ENCODE data around the gene KDM6A. TPM values are rescaled to one million over a fixed set of nuclear protein-coding genes. Genes with fewer than 3 reads are reported as not detected.

KDM6A gene
- polyA plus RNA-seq, 1 donor from 2014 or later, result 25.1 TPM

DNA sequence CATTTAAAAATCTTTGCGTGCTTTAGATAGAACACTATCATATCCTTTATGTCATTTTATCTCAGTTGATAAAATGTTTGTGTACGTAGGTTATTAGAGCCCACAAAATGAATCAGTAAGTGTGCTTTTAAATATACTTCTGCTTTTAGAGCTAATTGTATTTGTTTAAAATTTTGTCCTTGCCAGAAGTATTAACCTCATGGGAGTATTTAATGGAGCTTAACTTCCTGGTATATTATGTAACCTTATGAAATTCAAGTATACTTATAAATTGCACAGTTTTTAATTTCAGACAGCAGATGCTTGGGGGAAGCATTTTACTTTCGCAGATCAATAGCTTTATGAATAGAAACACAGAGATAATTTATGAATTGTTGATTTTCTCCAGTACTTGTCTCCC lies 237.5 kb downstream of the KDM6A start:
- no peaks in the 10 kb centered on the region for H3K27me3 ChIP-seq (ENCODE audit: insufficient read depth, low read depth, low read length)
- H3F3A ChIP-seq (ENCODE audit: insufficient read depth, low read length, poor library complexity, severe bottlenecking), result no peaks in the 10 kb centered on the region
- no peaks in the 10 kb centered on the region for H3K36me3 ChIP-seq (ENCODE audit: insufficient read depth, low read length)
- no peak overlapping the region for H3K27ac ChIP-seq (ENCODE audit: low read length)
- H3K9me2 ChIP-seq (ENCODE audit: insufficient read depth, low read length), result no peaks in the 10 kb centered on the region
- no peak overlapping the region for H3K4me3 ChIP-seq (ENCODE audit: low read length)
- no peak overlapping the region for H3K4me2 ChIP-seq (ENCODE audit: low read length)
- TF ChIP-seq EP300 (conservative IDR thresholded peaks at IDR 0.05; ENCODE audit: poor library complexity, severe bottlenecking), result no peak
- TF ChIP-seq, protein P1, sequence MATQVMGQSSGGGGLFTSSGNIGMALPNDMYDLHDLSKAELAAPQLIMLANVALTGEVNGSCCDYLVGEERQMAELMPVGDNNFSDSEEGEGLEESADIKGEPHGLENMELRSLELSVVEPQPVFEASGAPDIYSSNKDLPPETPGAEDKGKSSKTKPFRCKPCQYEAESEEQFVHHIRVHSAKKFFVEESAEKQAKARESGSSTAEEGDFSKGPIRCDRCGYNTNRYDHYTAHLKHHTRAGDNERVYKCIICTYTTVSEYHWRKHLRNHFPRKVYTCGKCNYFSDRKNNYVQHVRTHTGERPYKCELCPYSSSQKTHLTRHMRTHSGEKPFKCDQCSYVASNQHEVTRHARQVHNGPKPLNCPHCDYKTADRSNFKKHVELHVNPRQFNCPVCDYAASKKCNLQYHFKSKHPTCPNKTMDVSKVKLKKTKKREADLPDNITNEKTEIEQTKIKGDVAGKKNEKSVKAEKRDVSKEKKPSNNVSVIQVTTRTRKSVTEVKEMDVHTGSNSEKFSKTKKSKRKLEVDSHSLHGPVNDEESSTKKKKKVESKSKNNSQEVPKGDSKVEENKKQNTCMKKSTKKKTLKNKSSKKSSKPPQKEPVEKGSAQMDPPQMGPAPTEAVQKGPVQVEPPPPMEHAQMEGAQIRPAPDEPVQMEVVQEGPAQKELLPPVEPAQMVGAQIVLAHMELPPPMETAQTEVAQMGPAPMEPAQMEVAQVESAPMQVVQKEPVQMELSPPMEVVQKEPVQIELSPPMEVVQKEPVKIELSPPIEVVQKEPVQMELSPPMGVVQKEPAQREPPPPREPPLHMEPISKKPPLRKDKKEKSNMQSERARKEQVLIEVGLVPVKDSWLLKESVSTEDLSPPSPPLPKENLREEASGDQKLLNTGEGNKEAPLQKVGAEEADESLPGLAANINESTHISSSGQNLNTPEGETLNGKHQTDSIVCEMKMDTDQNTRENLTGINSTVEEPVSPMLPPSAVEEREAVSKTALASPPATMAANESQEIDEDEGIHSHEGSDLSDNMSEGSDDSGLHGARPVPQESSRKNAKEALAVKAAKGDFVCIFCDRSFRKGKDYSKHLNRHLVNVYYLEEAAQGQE (IDR thresholded peaks at IDR 0.05; ENCODE audit: borderline replicate concordance), result no peak
- TF ChIP-seq, protein P2, sequence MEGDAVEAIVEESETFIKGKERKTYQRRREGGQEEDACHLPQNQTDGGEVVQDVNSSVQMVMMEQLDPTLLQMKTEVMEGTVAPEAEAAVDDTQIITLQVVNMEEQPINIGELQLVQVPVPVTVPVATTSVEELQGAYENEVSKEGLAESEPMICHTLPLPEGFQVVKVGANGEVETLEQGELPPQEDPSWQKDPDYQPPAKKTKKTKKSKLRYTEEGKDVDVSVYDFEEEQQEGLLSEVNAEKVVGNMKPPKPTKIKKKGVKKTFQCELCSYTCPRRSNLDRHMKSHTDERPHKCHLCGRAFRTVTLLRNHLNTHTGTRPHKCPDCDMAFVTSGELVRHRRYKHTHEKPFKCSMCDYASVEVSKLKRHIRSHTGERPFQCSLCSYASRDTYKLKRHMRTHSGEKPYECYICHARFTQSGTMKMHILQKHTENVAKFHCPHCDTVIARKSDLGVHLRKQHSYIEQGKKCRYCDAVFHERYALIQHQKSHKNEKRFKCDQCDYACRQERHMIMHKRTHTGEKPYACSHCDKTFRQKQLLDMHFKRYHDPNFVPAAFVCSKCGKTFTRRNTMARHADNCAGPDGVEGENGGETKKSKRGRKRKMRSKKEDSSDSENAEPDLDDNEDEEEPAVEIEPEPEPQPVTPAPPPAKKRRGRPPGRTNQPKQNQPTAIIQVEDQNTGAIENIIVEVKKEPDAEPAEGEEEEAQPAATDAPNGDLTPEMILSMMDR (IDR thresholded peaks at IDR 0.05; ENCODE audit: poor library complexity, severe bottlenecking), result no peak
- no peak for TF ChIP-seq POLR2AphosphoS5 (IDR thresholded peaks at IDR 0.05)
- TF ChIP-seq EZH2 (IDR thresholded peaks at IDR 0.05; ENCODE audit: borderline replicate concordance, insufficient read depth, low read length, poor library complexity, severe bottlenecking), result no peak
- no peak for TF ChIP-seq SMC3 (conservative IDR thresholded peaks at IDR 0.05; ENCODE audit: poor library complexity)
- no peak for TF ChIP-seq TAF1 (IDR thresholded peaks at IDR 0.05; ENCODE audit: low read depth)
- no peak for TF ChIP-seq MXI1 (conservative IDR thresholded peaks at IDR 0.05; ENCODE audit: poor library complexity, severe bottlenecking)
- TF ChIP-seq RAD21 (conservative IDR thresholded peaks at IDR 0.05), result no peak
- H3K9ac ChIP-seq (ENCODE audit: low read length), result no peak overlapping the region
- H4K20me1 ChIP-seq (ENCODE audit: insufficient read depth), result no peaks in the 10 kb centered on the region
- H3K79me2 ChIP-seq (replicated peaks; ENCODE audit: insufficient read depth, low read length), result no peaks in the 10 kb centered on the region
- no peak overlapping the region for H2AFZ ChIP-seq (ENCODE audit: low read depth, low read length)
- no peaks in the 10 kb centered on the region for H3K9me3 ChIP-seq (ENCODE audit: low read length)

DNA sequence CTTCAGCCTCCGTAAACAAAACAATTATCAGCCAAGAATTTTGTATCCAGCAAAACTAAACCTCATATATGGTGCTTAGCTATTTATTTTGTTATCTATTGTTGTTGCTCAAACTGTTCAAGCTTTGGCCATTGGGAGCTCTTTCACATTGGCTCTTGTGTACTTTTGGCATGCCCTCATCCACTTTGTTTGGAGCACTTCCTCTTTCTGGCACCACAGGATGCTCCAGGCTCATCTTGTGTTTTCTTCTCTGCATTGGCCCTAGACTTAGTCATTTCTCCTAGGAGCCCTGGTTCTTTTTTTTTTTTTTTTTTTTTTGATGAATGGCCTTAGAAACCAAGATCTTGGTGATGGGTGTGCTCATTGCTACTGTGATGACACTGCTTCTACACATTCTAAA lies 253.2 kb downstream of the KDM6A start:
- no peak overlapping the region for H3K4me3 ChIP-seq (ENCODE audit: low read length)
- H3K4me2 ChIP-seq (ENCODE audit: low read length), result no peak overlapping the region
- no peaks in the 10 kb centered on the region for H3F3A ChIP-seq (ENCODE audit: insufficient read depth, low read length, poor library complexity, severe bottlenecking)
- no peaks in the 10 kb centered on the region for H3K79me2 ChIP-seq (replicated peaks; ENCODE audit: insufficient read depth, low read length)
- no peaks in the 10 kb centered on the region for H4K20me1 ChIP-seq (ENCODE audit: insufficient read depth)
- TF ChIP-seq POLR2AphosphoS5 (IDR thresholded peaks at IDR 0.05) (no peak), EZH2 (IDR thresholded peaks at IDR 0.05; ENCODE audit: borderline replicate concordance, insufficient read depth, low read length, poor library complexity, severe bottlenecking) (no peak), MXI1 (conservative IDR thresholded peaks at IDR 0.05; ENCODE audit: poor library complexity, severe bottlenecking) (no peak), SMC3 (conservative IDR thresholded peaks at IDR 0.05; ENCODE audit: poor library complexity) (no peak), TAF1 (IDR thresholded peaks at IDR 0.05; ENCODE audit: low read depth) (no peak), RAD21 (conservative IDR thresholded peaks at IDR 0.05) (no peak), EP300 (conservative IDR thresholded peaks at IDR 0.05; ENCODE audit: poor library complexity, severe bottlenecking) (no peak)
- TF ChIP-seq, protein P1 (IDR thresholded peaks at IDR 0.05; ENCODE audit: borderline replicate concordance), result no peak
- TF ChIP-seq, protein P2 (IDR thresholded peaks at IDR 0.05; ENCODE audit: poor library complexity, severe bottlenecking), result no peak
- no peak overlapping the region for H3K9ac ChIP-seq (ENCODE audit: low read length)
- H3K9me2 ChIP-seq (ENCODE audit: insufficient read depth, low read length), result no peaks in the 10 kb centered on the region
- H3K27ac ChIP-seq (ENCODE audit: low read length), result no peak overlapping the region
- H2AFZ ChIP-seq (ENCODE audit: low read depth, low read length), result no peak overlapping the region
- H3K36me3 ChIP-seq (ENCODE audit: insufficient read depth, low read length), result no peaks in the 10 kb centered on the region
- H3K9me3 ChIP-seq (ENCODE audit: low read length), result no peaks in the 10 kb centered on the region
- H3K27me3 ChIP-seq (ENCODE audit: insufficient read depth, low read depth, low read length), result no peaks in the 10 kb centered on the region

Measured in neural cell (in vitro differentiated cells).